Stimulated activated effector memory CD8-positive, alpha-beta T cell treated with anti-CD3 and anti-CD28 coated beads, Interleukin-12 subunit alpha, Interleukin-12 subunit beta, amount 100 ng/mL, for 72 hours (primary cell): ENCODE measurements around the gene ARHGAP10.

Experiments used
- ATAC-seq: fragments of 150-1000 bp; cut with Tn5 transposase; 2 replicates; pipeline ENCODE4 v1.10.0; 2021
- DNase-seq, 2 donors: peaks; one replicate each; pipeline ENCODE4 v3.0.0; 2021 to 2022; ENCODE audit warnings: low spot score in 2 of 2
- H3K27ac Mint-ChIP-seq: one replicate; pipeline ENCODE4 v1.8.0; 2022; ENCODE audit warnings: mild to moderate bottlenecking, mixed read lengths
- H3K36me3 Mint-ChIP-seq: one replicate; pipeline ENCODE4 v1.8.0; 2022; ENCODE audit warnings: mild to moderate bottlenecking, mixed read lengths
- H3K4me1 Mint-ChIP-seq: one replicate; pipeline ENCODE4 v1.8.0; 2022; ENCODE audit warnings: mixed read lengths
- H3K4me3 Mint-ChIP-seq: one replicate; pipeline ENCODE4 v1.8.0; 2022; ENCODE audit warnings: mild to moderate bottlenecking, mixed read lengths
- H3K9me3 Mint-ChIP-seq: one replicate; pipeline ENCODE4 v1.8.0; 2022; ENCODE audit warnings: mixed read lengths

The ARHGAP10 gene

GRCh38 chr4:148067301-148067916 lies 335.5 kb downstream of the ARHGAP10 start:
- Mint-ChIP-seq H3K4me1 (no peaks in the 10 kb centered on the region), H3K27ac (peak overlapping the region; percentile 23), H3K4me3 (no peak overlapping the region), H3K36me3 (peaks cover 23% of the 10 kb centered on the region), H3K9me3 (no peaks in the 10 kb centered on the region)
- ATAC-seq (no peak), DNase-seq (no peak)

GRCh38 chr4:148068065-148068911 lies 336.4 kb downstream of the ARHGAP10 start:
- H3K36me3 Mint-ChIP-seq, result peaks cover 30% of the 10 kb centered on the region
- no peaks in the 10 kb centered on the region for H3K9me3 Mint-ChIP-seq
- no peaks in the 10 kb centered on the region for H3K4me1 Mint-ChIP-seq
- no peak overlapping the region for H3K4me3 Mint-ChIP-seq
- DNase-seq, result no peak
- H3K27ac Mint-ChIP-seq, result peak overlapping the region; percentile 23
- peak; percentile 29 for ATAC-seq

GRCh38 chr4:148069086-148069894 lies 337.4 kb downstream of the ARHGAP10 start:
- Mint-ChIP-seq H3K27ac (peak overlapping the region; percentile 19), H3K4me3 (no peak overlapping the region), H3K9me3 (peaks cover 4% of the 10 kb centered on the region), H3K36me3 (peaks cover 31% of the 10 kb centered on the region), H3K4me1 (no peaks in the 10 kb centered on the region)
- ATAC-seq, result no peak
- no peak for DNase-seq

GRCh38 chr4:148069895-148070178 lies 337.9 kb downstream of the ARHGAP10 start:
- no peak for ATAC-seq
- no peak for DNase-seq
- Mint-ChIP-seq H3K27ac (peak overlapping the region; percentile 19), H3K9me3 (peaks cover 7% of the 10 kb centered on the region), H3K4me1 (no peaks in the 10 kb centered on the region), H3K4me3 (no peak overlapping the region), H3K36me3 (peaks cover 27% of the 10 kb centered on the region)

GRCh38 chr4:148071009-148071408 lies 339.1 kb downstream of the ARHGAP10 start:
- DNase-seq (no peak), ATAC-seq (no peak)
- H3K36me3 Mint-ChIP-seq, result peaks cover 23% of the 10 kb centered on the region
- peaks cover 15% of the 10 kb centered on the region for H3K9me3 Mint-ChIP-seq
- H3K4me1 Mint-ChIP-seq, result no peaks in the 10 kb centered on the region
- peak overlapping the region; percentile 43 for H3K27ac Mint-ChIP-seq
- no peak overlapping the region for H3K4me3 Mint-ChIP-seq

- Mint-ChIP-seq H3K9me3 (peaks cover 18% of the 10 kb centered on the region), H3K4me1 (no peaks in the 10 kb centered on the region), H3K27ac (no peak overlapping the region), H3K4me3 (no peak overlapping the region), H3K36me3 (peaks cover 29% of the 10 kb centered on the region)
- no peak for ATAC-seq
- DNase-seq, result no peak
Measured at GRCh38 chr4:148072789-148073188, 340.9 kb downstream of the ARHGAP10 start.

GRCh38 chr4:148073349-148073748 lies 341.5 kb downstream of the ARHGAP10 start:
- no peak for DNase-seq
- no peaks in the 10 kb centered on the region for H3K4me1 Mint-ChIP-seq
- no peak overlapping the region for H3K4me3 Mint-ChIP-seq
- H3K36me3 Mint-ChIP-seq, result peaks cover 29% of the 10 kb centered on the region
- peaks cover 18% of the 10 kb centered on the region for H3K9me3 Mint-ChIP-seq
- ATAC-seq, result no peak
- no peak overlapping the region for H3K27ac Mint-ChIP-seq

GRCh38 chr4:148074462-148074861 lies 342.6 kb downstream of the ARHGAP10 start:
- Mint-ChIP-seq H3K9me3 (peaks cover 18% of the 10 kb centered on the region), H3K27ac (no peak overlapping the region), H3K4me1 (no peaks in the 10 kb centered on the region), H3K4me3 (no peak overlapping the region), H3K36me3 (peaks cover 29% of the 10 kb centered on the region)
- no peak for DNase-seq
- ATAC-seq, result no peak

- ATAC-seq (no peak), DNase-seq (no peak)
- H3K27ac Mint-ChIP-seq, result peak overlapping the region; percentile 65
- no peaks in the 10 kb centered on the region for H3K4me1 Mint-ChIP-seq
- H3K9me3 Mint-ChIP-seq, result peaks cover 18% of the 10 kb centered on the region
- no peak overlapping the region for H3K4me3 Mint-ChIP-seq
- H3K36me3 Mint-ChIP-seq, result peaks cover 34% of the 10 kb centered on the region
Measured at GRCh38 chr4:148075438-148075837, 343.6 kb downstream of the ARHGAP10 start.

GRCh38 chr4:148076964-148077363 lies 345.1 kb downstream of the ARHGAP10 start:
- no peak overlapping the region for H3K27ac Mint-ChIP-seq
- H3K36me3 Mint-ChIP-seq, result peaks cover 37% of the 10 kb centered on the region
- H3K4me3 Mint-ChIP-seq, result no peak overlapping the region
- ATAC-seq (no peak), DNase-seq (no peak)
- H3K4me1 Mint-ChIP-seq, result peaks cover 6% of the 10 kb centered on the region
- H3K9me3 Mint-ChIP-seq, result peaks cover 18% of the 10 kb centered on the region

GRCh38 chr4:148077581-148077980 lies 345.7 kb downstream of the ARHGAP10 start:
- no peak overlapping the region for H3K4me3 Mint-ChIP-seq
- DNase-seq (no peak), ATAC-seq (no peak)
- H3K4me1 Mint-ChIP-seq, result peaks cover 6% of the 10 kb centered on the region
- H3K36me3 Mint-ChIP-seq, result peaks cover 43% of the 10 kb centered on the region
- H3K9me3 Mint-ChIP-seq, result peaks cover 18% of the 10 kb centered on the region
- H3K27ac Mint-ChIP-seq, result no peak overlapping the region

GRCh38 chr4:148078061-148078460 lies 346.2 kb downstream of the ARHGAP10 start:
- peaks cover 6% of the 10 kb centered on the region for H3K4me1 Mint-ChIP-seq
- H3K9me3 Mint-ChIP-seq, result peaks cover 18% of the 10 kb centered on the region
- DNase-seq (no peak), ATAC-seq (no peak)
- no peak overlapping the region for H3K27ac Mint-ChIP-seq
- no peak overlapping the region for H3K4me3 Mint-ChIP-seq
- H3K36me3 Mint-ChIP-seq, result peaks cover 39% of the 10 kb centered on the region

- no peak overlapping the region for H3K4me3 Mint-ChIP-seq
- peaks cover 14% of the 10 kb centered on the region for H3K9me3 Mint-ChIP-seq
- H3K27ac Mint-ChIP-seq, result no peak overlapping the region
- peaks cover 13% of the 10 kb centered on the region for H3K4me1 Mint-ChIP-seq
- no peak for DNase-seq
- peaks cover 31% of the 10 kb centered on the region for H3K36me3 Mint-ChIP-seq
- no peak for ATAC-seq
Measured at GRCh38 chr4:148079961-148080360, 348.1 kb downstream of the ARHGAP10 start.

GRCh38 chr4:148081267-148081666 lies 349.4 kb downstream of the ARHGAP10 start:
- Mint-ChIP-seq H3K4me1 (peaks cover 23% of the 10 kb centered on the region), H3K36me3 (peaks cover 30% of the 10 kb centered on the region), H3K27ac (peak overlapping the region; percentile 76), H3K4me3 (no peak overlapping the region), H3K9me3 (peaks cover 4% of the 10 kb centered on the region)
- no peak for DNase-seq
- no peak for ATAC-seq

- Mint-ChIP-seq H3K4me1 (peaks cover 23% of the 10 kb centered on the region), H3K9me3 (peaks cover 3% of the 10 kb centered on the region), H3K4me3 (no peak overlapping the region), H3K36me3 (peaks cover 25% of the 10 kb centered on the region), H3K27ac (peak overlapping the region; percentile 76)
- DNase-seq (no peak), ATAC-seq (no peak)
Measured at GRCh38 chr4:148081745-148082144, 349.9 kb downstream of the ARHGAP10 start.
